Measurements from ENCODE around the gene FUOM.

Gene FUOM

DNA sequence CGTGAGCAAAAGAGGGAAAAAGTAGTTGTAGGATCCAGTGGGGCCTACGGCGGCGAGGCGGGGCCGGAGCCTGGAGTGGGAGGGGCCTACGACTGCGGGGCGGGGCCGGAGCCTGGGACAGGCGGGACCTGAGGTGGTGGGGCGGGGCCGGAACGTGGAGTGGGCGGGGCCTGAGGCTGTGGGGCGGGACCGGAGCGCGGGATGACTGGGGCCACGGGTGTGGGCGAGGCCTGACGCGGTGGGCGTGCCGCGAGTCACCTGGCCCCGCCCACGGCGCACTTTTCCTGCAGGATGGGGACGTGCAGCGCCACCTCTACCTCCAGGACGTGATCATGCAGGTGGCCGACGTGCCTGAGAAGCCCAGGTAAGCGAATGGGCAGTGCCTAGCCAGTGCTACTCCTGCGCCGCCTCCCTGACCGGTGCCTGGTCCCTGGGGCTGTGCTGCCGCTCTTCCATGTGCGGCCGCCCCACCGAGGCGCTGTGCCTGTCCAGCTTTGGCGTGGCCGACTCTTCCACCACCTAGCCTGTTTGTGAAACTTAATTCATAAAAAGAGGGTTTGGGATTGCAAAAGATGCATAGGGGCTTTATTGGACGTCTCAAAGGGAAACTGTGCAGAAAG lies 48.6 kb downstream of the FUOM start:
- H3K4me3 ChIP-seq, result peak overlapping the region; percentile 100

DNA sequence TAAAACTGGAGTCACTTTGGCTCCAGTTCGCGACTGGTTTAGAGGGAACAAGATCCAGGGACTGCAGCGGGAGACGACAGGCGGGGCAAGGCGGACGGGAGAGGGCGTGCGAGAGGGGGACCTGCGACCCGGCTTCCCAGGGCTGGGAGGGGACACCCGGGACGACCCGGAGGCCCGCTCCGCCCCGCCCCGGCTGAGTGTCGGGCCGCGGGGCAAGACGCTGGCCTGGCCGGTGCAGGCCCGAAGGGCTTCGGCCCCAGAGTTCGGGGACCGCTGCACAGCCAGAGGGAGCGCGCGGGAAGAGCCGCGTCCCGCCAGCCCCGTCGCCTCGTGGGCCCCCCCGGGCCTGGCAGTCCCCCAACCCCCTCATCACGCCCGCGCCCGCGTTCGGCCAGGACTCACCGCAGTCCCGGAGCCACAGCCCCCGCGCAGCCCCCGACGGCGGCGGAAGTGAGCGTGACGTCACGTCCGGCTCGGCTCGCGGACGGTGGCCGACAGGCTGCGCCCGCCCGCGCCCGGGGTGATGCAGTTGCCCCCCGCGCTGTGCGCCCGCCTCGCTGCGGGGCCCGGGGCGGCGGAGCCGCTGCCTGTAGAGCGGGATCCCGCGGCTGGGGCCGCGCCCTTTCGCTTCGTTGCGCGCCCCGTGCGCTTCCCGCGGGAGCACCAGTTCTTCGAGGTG lies 49.3 kb downstream of the FUOM start, which contains the start of the genes TUBGCP2 and ZNF511:
Gene TUBGCP2, minus strand, starts transcription at position 452 of the 679 bp plus-strand sequence. CDS start 5,931 bp downstream, outside the sequence.
Gene ZNF511, plus strand, starts transcription at position 494 of the 679 bp plus-strand sequence. Its CDS starts 30 bp downstream, at position 524.
- H3K4me1 ChIP-seq, result peaks cover 44% of the 10 kb centered on the region

More for the DNA sequence above, 48.6 kb downstream of the FUOM start:
- Histone ChIP-seq H3K27ac (peak overlapping the region; percentile 97), H3K4me1 (peaks cover 51% of the 10 kb centered on the region), H3K36me3 (peaks cover 49% of the 10 kb centered on the region), H4K20me1 (peaks cover 65% of the 10 kb centered on the region), H3K9ac (peak overlapping the region; percentile 96), H3K9me3 (no peaks in the 10 kb centered on the region), H3K27me3 (no peaks in the 10 kb centered on the region), H3K4me2 (peak overlapping the region; percentile 96)
- TF ChIP-seq Cebpa-rat (IDR thresholded peaks at IDR 0.05), result no peak

DNA sequence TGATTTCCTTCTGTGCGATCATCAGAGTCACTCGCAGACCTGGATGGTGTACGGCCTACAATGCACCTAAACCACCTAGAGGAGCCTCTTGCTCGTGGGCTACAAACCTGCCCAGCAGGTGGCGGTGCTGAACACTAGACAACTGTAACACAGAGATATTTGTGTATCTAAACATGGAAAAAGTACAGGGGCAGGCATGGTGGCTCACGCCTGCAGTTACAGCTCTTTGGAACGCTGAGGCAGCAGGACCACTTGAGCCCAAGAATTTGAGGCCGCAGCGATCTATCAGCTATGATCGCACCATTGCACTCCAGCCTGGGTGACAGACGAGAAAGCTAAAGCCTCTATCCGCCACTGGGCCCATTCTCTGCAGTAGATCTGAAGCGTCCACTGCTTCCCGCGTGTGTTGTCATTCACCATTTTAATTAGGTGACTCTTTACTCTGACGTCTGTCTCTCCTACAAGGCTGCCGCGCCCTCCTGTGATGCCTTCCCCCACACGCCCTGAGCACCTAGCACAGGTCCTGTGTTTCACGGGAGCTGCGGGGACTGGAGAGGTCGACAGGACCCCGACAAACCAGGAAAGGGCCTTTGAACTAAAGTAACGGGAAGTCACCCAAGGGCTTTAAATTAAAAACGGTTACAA lies 49.9 kb downstream of the FUOM start:
- no peaks in the 10 kb centered on the region for H3K27me3 ChIP-seq
- H3K36me3 ChIP-seq, result peaks cover 58% of the 10 kb centered on the region
- no peak for TF ChIP-seq Cebpa-rat (IDR thresholded peaks at IDR 0.05)
- peak overlapping the region; percentile 97 for H3K27ac ChIP-seq
- H3K9ac ChIP-seq, result peak overlapping the region; percentile 96
- no peaks in the 10 kb centered on the region for H3K9me3 ChIP-seq
- peak overlapping the region; percentile 96 for H3K4me2 ChIP-seq
- H4K20me1 ChIP-seq, result peaks cover 78% of the 10 kb centered on the region
- H3K4me3 ChIP-seq, result peak overlapping the region; percentile 100
- peaks cover 38% of the 10 kb centered on the region for H3K4me1 ChIP-seq

More for the DNA sequence above, 49.3 kb downstream of the FUOM start, which contains the start of the genes TUBGCP2 and ZNF511:
- peaks cover 71% of the 10 kb centered on the region for H4K20me1 ChIP-seq
- no peaks in the 10 kb centered on the region for H3K9me3 ChIP-seq
- peak within 1 kb of the TSS; percentile 96 for H3K4me2 ChIP-seq
- no peak for TF ChIP-seq Cebpa-rat (IDR thresholded peaks at IDR 0.05)
- peaks cover 54% of the 10 kb centered on the region for H3K36me3 ChIP-seq
- H3K27me3 ChIP-seq, result no peaks in the 10 kb centered on the region
- H3K4me3 ChIP-seq, result peak within 1 kb of the TSS; percentile 100
- H3K9ac ChIP-seq, result peak within 1 kb of the TSS; percentile 96
- peak within 1 kb of the TSS; percentile 97 for H3K27ac ChIP-seq

DNA sequence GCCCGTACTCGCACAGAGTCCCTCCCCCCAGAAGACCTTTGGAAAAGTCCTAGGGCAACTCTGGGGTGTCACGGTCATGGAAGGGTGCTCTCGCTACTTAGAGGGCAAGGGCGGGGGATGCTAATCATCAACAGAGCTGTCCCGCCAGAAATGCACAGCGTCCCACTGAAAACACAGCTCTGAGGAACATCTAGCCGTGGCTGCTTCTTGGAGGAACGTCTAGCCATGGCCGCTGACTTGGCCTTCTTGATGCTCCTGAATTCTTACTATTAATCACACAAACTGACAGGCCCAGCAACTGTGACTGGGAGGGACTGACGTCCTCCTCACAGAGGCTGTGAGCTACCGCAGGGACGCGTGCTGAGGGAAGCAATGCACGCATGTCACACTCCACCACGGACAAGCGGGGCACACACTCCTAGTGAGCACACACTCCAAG lies 50.9 kb downstream of the FUOM start:
- no peaks in the 10 kb centered on the region for H3K27me3 ChIP-seq
- H3K4me3 ChIP-seq, result no peak overlapping the region
- H3K27ac ChIP-seq, result no peak overlapping the region
- peak overlapping the region; percentile 96 for H3K9ac ChIP-seq
- peaks cover 30% of the 10 kb centered on the region for H3K4me1 ChIP-seq
- H3K36me3 ChIP-seq, result peaks cover 58% of the 10 kb centered on the region
- H3K4me2 ChIP-seq, result peak overlapping the region; percentile 96
- no peaks in the 10 kb centered on the region for H3K9me3 ChIP-seq
- peaks cover 87% of the 10 kb centered on the region for H4K20me1 ChIP-seq
- no peak for TF ChIP-seq Cebpa-rat (IDR thresholded peaks at IDR 0.05)

DNA sequence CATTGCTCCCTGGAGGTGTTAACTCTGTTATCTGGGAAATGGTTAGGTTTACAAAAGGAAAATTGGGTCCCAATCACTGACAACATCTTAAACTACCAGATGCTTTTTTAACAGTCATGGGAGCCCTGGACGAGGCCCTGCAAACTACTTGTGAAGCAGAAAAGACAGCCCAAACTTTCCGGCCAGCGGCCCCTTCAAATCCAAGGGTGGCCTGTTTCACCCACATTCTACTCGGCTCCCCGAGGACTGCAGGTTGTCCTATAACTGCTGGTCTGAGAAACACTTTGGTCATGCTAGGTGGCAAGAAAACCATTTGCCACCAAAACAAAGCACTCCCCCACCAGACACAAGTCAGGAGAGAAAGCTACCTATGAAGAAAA lies 51.7 kb downstream of the FUOM start:
- TF ChIP-seq Cebpa-rat (IDR thresholded peaks at IDR 0.05), result no peak
- Histone ChIP-seq H3K9me3 (no peaks in the 10 kb centered on the region), H3K9ac (no peak overlapping the region), H3K4me3 (no peak overlapping the region), H3K36me3 (peaks cover 55% of the 10 kb centered on the region), H4K20me1 (peaks cover 93% of the 10 kb centered on the region), H3K4me2 (no peak overlapping the region), H3K27ac (no peak overlapping the region), H3K27me3 (no peaks in the 10 kb centered on the region), H3K4me1 (peaks cover 30% of the 10 kb centered on the region)

All from BLaER1 (cell line).